HCT116 (cell line): ENCODE measurements around the gene ARFGAP1.

Experiments
- CEBPB ChIP-seq: IDR thresholded peaks from 2 replicates; pipeline ENCODE4 v1.6.1; 2012; ENCODE audit warnings: low read depth
- ELF1 ChIP-seq: IDR thresholded peaks from 2 replicates; pipeline ENCODE4 v1.6.1; 2012; ENCODE audit warnings: low read depth, borderline replicate concordance
- EZH2 ChIP-seq: fragments of 200-600 bp; sonication (generic); IDR thresholded peaks from 2 replicates; pipeline ENCODE4 v1.6.1; 2017; ENCODE audit warnings: antibody characterized with exemption, mixed run types
- EZH2phosphoT487 ChIP-seq: fragments of 200-600 bp; IDR thresholded peaks from 2 replicates; pipeline ENCODE4 v1.6.1; 2018; ENCODE audit warnings: antibody characterized with exemption, borderline replicate concordance
- POLR2A ChIP-seq: IDR thresholded peaks from 2 replicates; pipeline ENCODE4 v1.7.0; 2011; ENCODE audit warnings: borderline replicate concordance; ENCODE audit not compliant: insufficient read depth, insufficient read length; ENCODE audit errors: extremely low read depth
- POLR2AphosphoS5 ChIP-seq: IDR thresholded peaks from 2 replicates; pipeline ENCODE4 v1.6.1; 2011; ENCODE audit warnings: mild to moderate bottlenecking, low read depth, low read length, moderate library complexity
- RAD21 ChIP-seq: IDR thresholded peaks from 2 replicates; pipeline ENCODE4 v1.6.1; 2012; ENCODE audit warnings: low read depth, mild to moderate bottlenecking
- SRF ChIP-seq: IDR thresholded peaks from 2 replicates; pipeline ENCODE4 v1.6.1; 2012; ENCODE audit warnings: low read depth
- TCF7L2 ChIP-seq: IDR thresholded peaks from 2 replicates; pipeline ENCODE4 v1.7.0; 2011; ENCODE audit warnings: borderline replicate concordance, inconsistent platforms; ENCODE audit not compliant: insufficient read depth, insufficient read length; ENCODE audit errors: extremely low read depth
- TF ChIP-seq, protein P1 (sequence below), 3 experiments: fragments of 200-600 bp in 1 of 3; sonication (generic) in 1 of 3; IDR thresholded peaks in 2 of 3; conservative IDR thresholded peaks in 1 of 3; 2 replicates each; pipeline ENCODE4 v1.5.1; 2012 to 2017; ENCODE audit warnings: low read depth in 2 of 3, low read length in 2 of 3, antibody characterized with exemption in 1 of 3, borderline replicate concordance in 1 of 3, control low read depth in 1 of 3, mild to moderate bottlenecking in 1 of 3, mixed read lengths in 1 of 3, mixed run types in 1 of 3, moderate library complexity in 1 of 3; ENCODE audit not compliant: insufficient read depth in 1 of 3
- TF ChIP-seq, protein P2 (sequence below): IDR thresholded peaks from 2 replicates; pipeline ENCODE4 v1.6.1; 2012
- TF ChIP-seq, protein P3 (sequence below): IDR thresholded peaks from 2 replicates; pipeline ENCODE4 v1.6.1; 2012; ENCODE audit warnings: low read depth

DNA sequence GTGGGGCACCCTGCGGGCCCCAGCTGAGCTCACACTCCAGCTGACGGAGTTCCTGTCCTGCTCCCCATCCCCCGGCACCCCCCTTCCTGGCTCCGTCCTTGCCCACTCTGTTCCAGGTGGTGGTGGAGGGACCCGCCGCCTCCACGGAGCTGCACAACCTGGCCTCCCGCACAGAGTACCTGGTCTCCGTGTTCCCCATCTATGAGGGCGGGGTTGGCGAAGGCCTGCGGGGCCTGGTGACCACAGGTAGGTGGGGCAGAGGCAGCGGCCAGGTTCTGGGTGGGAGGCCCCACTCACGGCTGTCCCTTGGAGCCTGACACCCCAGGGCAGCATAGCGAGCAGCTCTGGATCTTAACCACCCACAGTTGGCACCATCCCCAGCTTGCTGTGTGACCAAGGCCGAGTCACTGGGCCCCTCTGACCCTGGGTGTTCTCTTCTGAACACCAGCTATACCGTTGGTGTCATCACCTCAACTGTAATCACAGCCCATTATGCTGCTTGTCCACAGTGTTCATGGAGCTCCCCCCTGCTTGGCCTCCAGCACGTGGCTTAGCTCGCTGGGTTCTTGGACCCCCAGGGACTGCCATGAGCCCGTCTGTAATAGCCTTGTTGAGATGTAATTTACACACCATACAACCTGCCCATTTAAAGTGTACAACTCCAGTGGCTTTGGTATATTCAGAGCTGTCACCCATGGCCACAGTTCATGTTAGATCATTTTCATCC is 37.8 kb downstream of the ARFGAP1 start:
- TF ChIP-seq, protein P1, sequence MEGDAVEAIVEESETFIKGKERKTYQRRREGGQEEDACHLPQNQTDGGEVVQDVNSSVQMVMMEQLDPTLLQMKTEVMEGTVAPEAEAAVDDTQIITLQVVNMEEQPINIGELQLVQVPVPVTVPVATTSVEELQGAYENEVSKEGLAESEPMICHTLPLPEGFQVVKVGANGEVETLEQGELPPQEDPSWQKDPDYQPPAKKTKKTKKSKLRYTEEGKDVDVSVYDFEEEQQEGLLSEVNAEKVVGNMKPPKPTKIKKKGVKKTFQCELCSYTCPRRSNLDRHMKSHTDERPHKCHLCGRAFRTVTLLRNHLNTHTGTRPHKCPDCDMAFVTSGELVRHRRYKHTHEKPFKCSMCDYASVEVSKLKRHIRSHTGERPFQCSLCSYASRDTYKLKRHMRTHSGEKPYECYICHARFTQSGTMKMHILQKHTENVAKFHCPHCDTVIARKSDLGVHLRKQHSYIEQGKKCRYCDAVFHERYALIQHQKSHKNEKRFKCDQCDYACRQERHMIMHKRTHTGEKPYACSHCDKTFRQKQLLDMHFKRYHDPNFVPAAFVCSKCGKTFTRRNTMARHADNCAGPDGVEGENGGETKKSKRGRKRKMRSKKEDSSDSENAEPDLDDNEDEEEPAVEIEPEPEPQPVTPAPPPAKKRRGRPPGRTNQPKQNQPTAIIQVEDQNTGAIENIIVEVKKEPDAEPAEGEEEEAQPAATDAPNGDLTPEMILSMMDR (IDR thresholded peaks at IDR 0.05 in 2 of 3, conservative IDR thresholded peaks at IDR 0.05 in 1 of 3; ENCODE audit: borderline replicate concordance in 1 of 3, insufficient read depth in 1 of 3, low read depth in 2 of 3, low read length in 2 of 3) = no peak
- TF ChIP-seq, protein P2, sequence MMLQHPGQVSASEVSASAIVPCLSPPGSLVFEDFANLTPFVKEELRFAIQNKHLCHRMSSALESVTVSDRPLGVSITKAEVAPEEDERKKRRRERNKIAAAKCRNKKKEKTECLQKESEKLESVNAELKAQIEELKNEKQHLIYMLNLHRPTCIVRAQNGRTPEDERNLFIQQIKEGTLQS = no peak
- TF ChIP-seq, protein P3, sequence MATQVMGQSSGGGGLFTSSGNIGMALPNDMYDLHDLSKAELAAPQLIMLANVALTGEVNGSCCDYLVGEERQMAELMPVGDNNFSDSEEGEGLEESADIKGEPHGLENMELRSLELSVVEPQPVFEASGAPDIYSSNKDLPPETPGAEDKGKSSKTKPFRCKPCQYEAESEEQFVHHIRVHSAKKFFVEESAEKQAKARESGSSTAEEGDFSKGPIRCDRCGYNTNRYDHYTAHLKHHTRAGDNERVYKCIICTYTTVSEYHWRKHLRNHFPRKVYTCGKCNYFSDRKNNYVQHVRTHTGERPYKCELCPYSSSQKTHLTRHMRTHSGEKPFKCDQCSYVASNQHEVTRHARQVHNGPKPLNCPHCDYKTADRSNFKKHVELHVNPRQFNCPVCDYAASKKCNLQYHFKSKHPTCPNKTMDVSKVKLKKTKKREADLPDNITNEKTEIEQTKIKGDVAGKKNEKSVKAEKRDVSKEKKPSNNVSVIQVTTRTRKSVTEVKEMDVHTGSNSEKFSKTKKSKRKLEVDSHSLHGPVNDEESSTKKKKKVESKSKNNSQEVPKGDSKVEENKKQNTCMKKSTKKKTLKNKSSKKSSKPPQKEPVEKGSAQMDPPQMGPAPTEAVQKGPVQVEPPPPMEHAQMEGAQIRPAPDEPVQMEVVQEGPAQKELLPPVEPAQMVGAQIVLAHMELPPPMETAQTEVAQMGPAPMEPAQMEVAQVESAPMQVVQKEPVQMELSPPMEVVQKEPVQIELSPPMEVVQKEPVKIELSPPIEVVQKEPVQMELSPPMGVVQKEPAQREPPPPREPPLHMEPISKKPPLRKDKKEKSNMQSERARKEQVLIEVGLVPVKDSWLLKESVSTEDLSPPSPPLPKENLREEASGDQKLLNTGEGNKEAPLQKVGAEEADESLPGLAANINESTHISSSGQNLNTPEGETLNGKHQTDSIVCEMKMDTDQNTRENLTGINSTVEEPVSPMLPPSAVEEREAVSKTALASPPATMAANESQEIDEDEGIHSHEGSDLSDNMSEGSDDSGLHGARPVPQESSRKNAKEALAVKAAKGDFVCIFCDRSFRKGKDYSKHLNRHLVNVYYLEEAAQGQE = no peak
- TF ChIP-seq POLR2A (no peak), EZH2 (no peak), EZH2phosphoT487 (no peak), TCF7L2 (no peak), POLR2AphosphoS5 (no peak), ELF1 (no peak), CEBPB (no peak), SRF (no peak), RAD21 (no peak)
